ENCODE data around the gene TMEM164.

Gene TMEM164

DNA sequence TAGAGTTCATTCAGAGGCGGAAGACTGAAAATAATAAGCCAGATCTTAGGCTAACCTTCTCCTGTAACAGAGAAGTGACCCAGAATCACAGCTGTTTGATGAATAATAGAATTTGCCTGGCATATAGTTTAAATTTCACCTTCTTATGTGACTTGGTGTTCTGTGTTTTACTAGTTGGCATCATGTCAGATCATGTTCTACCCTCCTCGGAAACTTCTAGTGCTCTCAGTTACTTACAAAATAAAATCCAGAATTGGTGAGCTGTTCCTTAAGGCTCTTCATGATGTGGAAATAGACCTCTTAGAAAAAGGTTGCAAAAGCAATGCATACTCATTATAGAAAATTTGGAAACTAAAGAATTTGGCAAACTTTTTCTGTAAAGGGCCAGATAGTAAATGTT is 31.1 kb downstream of the TMEM164 start:
- DNase-seq (ENCODE audit: low spot score) (no peak), ATAC-seq (ENCODE audit: low read depth) (no peak)
- no peaks in the 10 kb centered on the region for H3K27me3 ChIP-seq (ENCODE audit: insufficient read depth, poor library complexity, severe bottlenecking)
- TF ChIP-seq, protein P1, sequence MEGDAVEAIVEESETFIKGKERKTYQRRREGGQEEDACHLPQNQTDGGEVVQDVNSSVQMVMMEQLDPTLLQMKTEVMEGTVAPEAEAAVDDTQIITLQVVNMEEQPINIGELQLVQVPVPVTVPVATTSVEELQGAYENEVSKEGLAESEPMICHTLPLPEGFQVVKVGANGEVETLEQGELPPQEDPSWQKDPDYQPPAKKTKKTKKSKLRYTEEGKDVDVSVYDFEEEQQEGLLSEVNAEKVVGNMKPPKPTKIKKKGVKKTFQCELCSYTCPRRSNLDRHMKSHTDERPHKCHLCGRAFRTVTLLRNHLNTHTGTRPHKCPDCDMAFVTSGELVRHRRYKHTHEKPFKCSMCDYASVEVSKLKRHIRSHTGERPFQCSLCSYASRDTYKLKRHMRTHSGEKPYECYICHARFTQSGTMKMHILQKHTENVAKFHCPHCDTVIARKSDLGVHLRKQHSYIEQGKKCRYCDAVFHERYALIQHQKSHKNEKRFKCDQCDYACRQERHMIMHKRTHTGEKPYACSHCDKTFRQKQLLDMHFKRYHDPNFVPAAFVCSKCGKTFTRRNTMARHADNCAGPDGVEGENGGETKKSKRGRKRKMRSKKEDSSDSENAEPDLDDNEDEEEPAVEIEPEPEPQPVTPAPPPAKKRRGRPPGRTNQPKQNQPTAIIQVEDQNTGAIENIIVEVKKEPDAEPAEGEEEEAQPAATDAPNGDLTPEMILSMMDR (IDR thresholded peaks at IDR 0.05; ENCODE audit: poor library complexity, severe bottlenecking): no peak
- H3K27ac ChIP-seq (ENCODE audit: poor library complexity, severe bottlenecking): no peak overlapping the region
- no peaks in the 10 kb centered on the region for H3K36me3 ChIP-seq (ENCODE audit: low read depth)
- no peak overlapping the region for H3K4me3 ChIP-seq (ENCODE audit: severe bottlenecking)
- H3K4me1 ChIP-seq (ENCODE audit: insufficient read depth, poor library complexity, severe bottlenecking): no peaks in the 10 kb centered on the region
- no peaks in the 10 kb centered on the region for H3K9me3 ChIP-seq (ENCODE audit: severe bottlenecking)

DNA sequence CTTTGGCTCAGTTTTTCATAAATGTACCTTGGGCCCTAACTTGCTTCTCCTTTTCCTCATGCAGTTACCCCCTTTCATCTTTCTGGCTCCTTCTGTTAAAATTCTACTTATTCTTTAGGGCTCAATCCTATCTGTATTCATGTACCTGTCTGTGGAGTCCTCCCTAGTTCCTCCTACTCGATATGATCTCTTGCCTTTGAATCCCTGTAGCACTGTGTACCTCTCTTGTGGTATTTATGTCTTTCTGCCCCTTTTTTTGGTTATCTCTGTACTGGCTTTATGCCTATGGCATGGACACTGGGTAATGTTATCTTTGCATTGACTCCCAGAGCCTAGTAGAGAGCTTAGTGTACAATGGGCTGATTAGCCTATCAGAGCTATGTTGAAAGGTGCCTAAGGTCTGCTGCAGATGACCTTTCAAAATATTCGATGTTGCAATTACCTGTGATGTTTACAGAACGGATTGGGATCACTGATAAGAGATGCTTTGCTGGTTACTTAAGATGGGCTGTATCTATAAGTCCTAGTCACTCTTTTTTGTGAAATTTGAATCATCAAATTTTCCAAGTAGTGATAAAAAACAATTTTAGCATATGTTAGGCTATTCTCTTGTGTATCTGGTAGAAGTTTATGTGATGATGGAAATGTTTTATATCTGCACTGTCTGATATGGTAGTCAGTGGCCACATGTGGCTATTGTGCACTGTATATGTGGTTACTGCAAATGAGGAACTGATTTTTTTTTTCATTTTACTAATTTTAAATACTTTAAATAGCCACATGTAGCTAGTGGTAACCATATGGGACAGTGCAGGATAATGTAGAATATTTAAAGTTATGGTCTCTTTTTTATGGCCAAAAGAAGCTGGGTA is 33.5 kb downstream of the TMEM164 start:
- no peak overlapping the region for H3K27ac ChIP-seq (ENCODE audit: poor library complexity, severe bottlenecking)
- H3K9me3 ChIP-seq (ENCODE audit: severe bottlenecking): no peaks in the 10 kb centered on the region
- ATAC-seq (ENCODE audit: low read depth) (no peak), DNase-seq (ENCODE audit: low spot score) (no peak)
- no peaks in the 10 kb centered on the region for H3K27me3 ChIP-seq (ENCODE audit: insufficient read depth, poor library complexity, severe bottlenecking)
- no peaks in the 10 kb centered on the region for H3K36me3 ChIP-seq (ENCODE audit: low read depth)
- H3K4me3 ChIP-seq (ENCODE audit: severe bottlenecking): no peak overlapping the region
- no peaks in the 10 kb centered on the region for H3K4me1 ChIP-seq (ENCODE audit: insufficient read depth, poor library complexity, severe bottlenecking)
- TF ChIP-seq, protein P1 (IDR thresholded peaks at IDR 0.05; ENCODE audit: poor library complexity, severe bottlenecking): no peak

GRCh38 chrX:110037178-110037577 is 34.3 kb downstream of the TMEM164 start:
- Histone ChIP-seq H3K9me3 (ENCODE audit: severe bottlenecking) (no peaks in the 10 kb centered on the region), H3K27ac (ENCODE audit: poor library complexity, severe bottlenecking) (no peak overlapping the region), H3K4me3 (ENCODE audit: severe bottlenecking) (no peak overlapping the region), H3K27me3 (ENCODE audit: insufficient read depth, poor library complexity, severe bottlenecking) (no peaks in the 10 kb centered on the region), H3K36me3 (ENCODE audit: low read depth) (no peaks in the 10 kb centered on the region), H3K4me1 (ENCODE audit: insufficient read depth, poor library complexity, severe bottlenecking) (no peaks in the 10 kb centered on the region)
- TF ChIP-seq, protein P1 (IDR thresholded peaks at IDR 0.05; ENCODE audit: poor library complexity, severe bottlenecking): no peak
- no peak for DNase-seq (ENCODE audit: low spot score)
- ATAC-seq (ENCODE audit: low read depth): no peak

- no peak overlapping the region for H3K4me3 ChIP-seq (ENCODE audit: severe bottlenecking)
- H3K27ac ChIP-seq (ENCODE audit: poor library complexity, severe bottlenecking): no peak overlapping the region
- DNase-seq (ENCODE audit: low spot score) (no peak), ATAC-seq (ENCODE audit: low read depth) (no peak)
- TF ChIP-seq, protein P1 (IDR thresholded peaks at IDR 0.05; ENCODE audit: poor library complexity, severe bottlenecking): no peak
- H3K4me1 ChIP-seq (ENCODE audit: insufficient read depth, poor library complexity, severe bottlenecking): no peaks in the 10 kb centered on the region
- H3K9me3 ChIP-seq (ENCODE audit: severe bottlenecking): no peaks in the 10 kb centered on the region
- no peaks in the 10 kb centered on the region for H3K27me3 ChIP-seq (ENCODE audit: insufficient read depth, poor library complexity, severe bottlenecking)
- no peaks in the 10 kb centered on the region for H3K36me3 ChIP-seq (ENCODE audit: low read depth)
These were observed 36.0 kb downstream of the TMEM164 start for GRCh38 chrX:110038900-110039299.

DNA sequence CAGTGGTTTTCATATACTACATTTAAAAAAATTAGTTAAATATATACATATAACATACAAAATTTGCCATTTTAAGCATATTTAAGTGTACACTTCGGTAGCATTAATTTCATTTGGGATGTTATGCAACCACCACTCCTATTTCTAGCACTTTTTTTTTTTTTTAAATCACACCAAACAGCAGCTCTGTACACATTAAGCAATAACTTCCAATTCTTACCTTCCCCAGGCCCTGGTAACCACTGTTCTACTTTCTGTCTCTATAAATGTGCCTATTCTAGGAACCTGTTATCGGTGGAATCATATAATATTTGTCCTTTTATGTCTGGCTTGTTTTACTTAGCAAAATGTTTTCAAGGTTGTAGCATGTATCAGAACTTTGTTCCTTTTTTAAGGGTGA is 39.1 kb downstream of the TMEM164 start:
- Histone ChIP-seq H3K4me1 (ENCODE audit: insufficient read depth, poor library complexity, severe bottlenecking) (no peaks in the 10 kb centered on the region), H3K36me3 (ENCODE audit: low read depth) (no peaks in the 10 kb centered on the region), H3K27me3 (ENCODE audit: insufficient read depth, poor library complexity, severe bottlenecking) (no peaks in the 10 kb centered on the region), H3K9me3 (ENCODE audit: severe bottlenecking) (no peaks in the 10 kb centered on the region), H3K27ac (ENCODE audit: poor library complexity, severe bottlenecking) (no peak overlapping the region), H3K4me3 (ENCODE audit: severe bottlenecking) (no peak overlapping the region)
- ATAC-seq (ENCODE audit: low read depth): no peak
- TF ChIP-seq, protein P1 (IDR thresholded peaks at IDR 0.05; ENCODE audit: poor library complexity, severe bottlenecking): no peak
- no peak for DNase-seq (ENCODE audit: low spot score)

Data from RWPE2 (cell line).